Left colon (tissue), 2 donors: ENCODE measurements around the gene DZIP3. TPM values are rescaled to one million over a fixed set of nuclear protein-coding genes. Genes with fewer than 3 reads are reported as not detected.
A peak's percentile ranks its signal among the peaks of the same experiment; 100 is the strongest.

ENCODE experiments used
- ATAC-seq: fragments of 200-7000 bp; cut with Tn5 transposase; one replicate; pipeline ENCODE4 v1.9.1; 2020; ENCODE audit warnings: mild to moderate bottlenecking, moderate library complexity
- DNase-seq, 2 donors: peaks; one replicate each; pipeline ENCODE4 v3.0.0-alpha.2; 2020
- intact Hi-C, 2 donors: fragments of 100-400 bp; cut with DNase I in 1 of 2; cut with micrococcal nuclease in 1 of 2; formaldehyde crosslinking; loops; one replicate each; pipeline versions ENCODE4 v1.11.2 to v1.14.0; 2022; cut with DNase I, micrococcal nuclease
- long read RNA-seq: library from polyadenylated mRNA; unstranded; transcript quantifications from one replicate; pipeline ENCODE4 v2.0.0, GENCODE V29; 2021
- total RNA-seq, 2 donors: library from RNA; stranded (reverse); fragmentation: NEBNext Ultra II Directional; extraction: Animal tissue kit (Norgen Biotek cat#: 25700); gene quantifications; one replicate each; pipeline ENCODE4 v1.2.1, GENCODE V29; 2021
- donor health status: DM: no; HTN: no; CAD: no.
- donor health status: DM: yes; HTN: yes; CAD: no.

DZIP3 gene
- 1 to 10 TPM; 4.9 to 8.0 TPM for total RNA-seq
- long read RNA-seq, partial matches to known transcripts, result 2 of 5 reads
- long read RNA-seq, other reads (novel, unspliced or antisense), result 3 of 5 reads

DNA sequence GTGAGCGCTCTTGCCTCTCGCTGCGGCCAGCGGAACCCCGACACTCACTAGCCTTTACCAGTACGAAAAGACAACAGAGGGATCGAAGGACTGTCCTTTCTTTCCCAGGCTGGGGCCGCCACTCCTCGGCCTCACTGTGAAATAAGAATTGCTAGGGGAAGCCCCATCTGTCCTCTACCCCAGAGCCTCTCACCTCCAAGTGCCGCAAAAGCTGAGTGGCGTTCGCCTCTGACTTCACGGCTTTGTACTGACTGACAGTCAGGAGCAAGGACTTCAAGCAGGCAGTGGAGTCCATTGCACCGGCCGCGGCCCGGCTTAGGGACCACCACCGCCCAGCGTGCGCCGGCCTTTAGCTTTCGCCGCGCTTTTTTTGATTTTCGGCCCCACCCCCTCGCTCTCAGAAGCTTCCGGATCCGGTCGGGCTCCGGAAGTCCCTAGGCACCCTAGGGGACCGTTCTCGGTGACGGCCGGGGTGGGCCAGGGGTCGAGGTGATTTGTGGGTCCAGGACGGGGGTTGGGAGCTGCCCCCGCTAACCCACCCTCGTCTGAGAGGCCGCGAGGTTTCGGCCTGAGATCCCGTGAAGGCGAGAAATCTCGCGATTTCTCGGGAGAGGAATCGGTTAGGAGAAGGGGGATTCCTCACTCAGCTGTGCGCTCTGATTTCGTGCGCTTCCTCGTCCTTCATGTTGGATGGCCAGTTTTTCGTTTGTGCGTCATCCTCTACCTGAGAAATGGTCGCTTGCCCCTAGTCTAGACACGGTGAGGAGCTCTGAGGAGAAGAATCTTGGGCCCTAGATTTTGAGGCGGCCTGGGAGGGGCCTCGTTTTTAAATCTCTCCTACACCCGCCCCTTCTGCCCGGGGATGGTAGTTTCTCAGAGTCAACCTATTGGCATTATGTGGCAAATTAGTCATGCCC is at the start of gene DZIP3, which contains the start of gene CIP2A:
Gene DZIP3, plus strand, starts transcription at position 642 of the 917 bp plus-strand sequence. CDS start 15,685 bp downstream, outside the sequence.
Gene CIP2A, minus strand, starts transcription at position 358 of the 917 bp plus-strand sequence. Its CDS starts 63 bp downstream, at position 295.
- DNase-seq (peak; percentile 83 to 88), ATAC-seq (peak; percentile 90)
- intact Hi-C loops, result no loop called here

DNA sequence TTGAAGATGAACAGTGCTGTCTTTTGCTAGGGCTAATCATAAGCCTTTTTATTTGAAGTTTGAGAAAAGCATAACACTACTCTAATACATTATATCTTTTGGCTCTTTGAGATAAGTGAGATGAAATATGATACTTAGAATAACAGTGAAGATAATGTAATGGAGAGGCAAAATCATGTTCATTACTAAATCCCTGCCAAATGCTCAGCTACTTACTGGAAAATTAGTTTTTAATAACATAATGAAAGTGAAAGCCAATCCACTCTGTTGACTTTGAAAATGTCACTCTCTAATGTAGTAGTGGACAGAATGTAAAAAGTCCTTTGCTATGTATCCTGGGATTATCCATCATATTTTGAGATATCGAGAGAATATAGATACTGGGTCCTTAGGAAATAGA is 43.3 kb upstream of the DZIP3 start:
- DNase-seq (no peak), ATAC-seq (no peak)
- intact Hi-C loops, result no loop called here

DNA sequence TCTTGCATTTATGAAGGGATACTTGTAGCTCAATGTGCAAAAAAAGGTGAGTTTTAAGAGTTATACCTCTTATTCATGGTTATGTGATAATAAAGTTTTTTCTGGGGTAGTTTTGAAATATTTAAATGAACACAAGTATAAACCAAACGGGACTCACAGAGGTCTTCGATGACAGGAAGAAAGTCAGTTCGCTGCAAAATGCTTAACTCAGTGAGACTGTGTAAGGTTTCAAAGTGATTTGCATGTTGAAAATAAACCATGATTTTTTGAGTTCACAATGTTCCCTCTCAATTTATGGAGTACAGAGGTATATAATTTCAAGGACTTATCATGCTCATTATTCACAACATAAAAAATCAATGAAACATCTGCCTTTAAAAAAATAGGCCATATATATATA is 42.8 kb upstream of the DZIP3 start:
- intact Hi-C loops, result no loop called here
- ATAC-seq, result no peak
- no peak for DNase-seq

- no peak for ATAC-seq
- intact Hi-C loops, result no loop called here
- no peak for DNase-seq
These were observed 41.2 kb upstream of the DZIP3 start for GRCh38 chr3:108548304-108548703.

GRCh38 chr3:108548886-108549285 is 40.6 kb upstream of the DZIP3 start:
- intact Hi-C loops, result no loop called here
- no peak for ATAC-seq
- DNase-seq, result no peak

GRCh38 chr3:108552267-108553159 is 37.0 kb upstream of the DZIP3 start:
- DNase-seq (no peak), ATAC-seq (peak; percentile 30)
- intact Hi-C loops, result loop anchor here in 1 of 2 donors (2.0 kb wide), 1 partner anchor 62 kb away; no protein-coding TSS in a partner anchor

DNA sequence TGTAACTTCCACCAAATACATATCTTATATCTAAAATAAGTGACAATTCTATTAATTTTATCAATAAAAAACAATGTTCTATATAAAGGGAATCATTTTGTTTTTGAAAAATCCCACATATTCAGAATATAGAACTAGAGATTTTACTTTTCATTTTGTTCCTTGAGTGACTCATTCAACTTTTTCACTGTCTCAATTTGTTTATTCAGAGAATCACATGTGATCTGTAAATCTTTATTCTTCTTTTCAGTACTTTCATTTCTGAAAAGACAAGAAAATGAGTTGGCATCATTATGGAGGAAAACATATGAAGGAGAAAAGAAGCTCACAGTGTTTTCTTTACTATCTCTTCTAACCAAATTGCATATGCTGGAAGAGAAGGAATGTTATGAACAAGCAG is 35.3 kb upstream of the DZIP3 start:
- intact Hi-C loops, result no loop called here
- DNase-seq (no peak), ATAC-seq (peak; percentile 40)

DNA sequence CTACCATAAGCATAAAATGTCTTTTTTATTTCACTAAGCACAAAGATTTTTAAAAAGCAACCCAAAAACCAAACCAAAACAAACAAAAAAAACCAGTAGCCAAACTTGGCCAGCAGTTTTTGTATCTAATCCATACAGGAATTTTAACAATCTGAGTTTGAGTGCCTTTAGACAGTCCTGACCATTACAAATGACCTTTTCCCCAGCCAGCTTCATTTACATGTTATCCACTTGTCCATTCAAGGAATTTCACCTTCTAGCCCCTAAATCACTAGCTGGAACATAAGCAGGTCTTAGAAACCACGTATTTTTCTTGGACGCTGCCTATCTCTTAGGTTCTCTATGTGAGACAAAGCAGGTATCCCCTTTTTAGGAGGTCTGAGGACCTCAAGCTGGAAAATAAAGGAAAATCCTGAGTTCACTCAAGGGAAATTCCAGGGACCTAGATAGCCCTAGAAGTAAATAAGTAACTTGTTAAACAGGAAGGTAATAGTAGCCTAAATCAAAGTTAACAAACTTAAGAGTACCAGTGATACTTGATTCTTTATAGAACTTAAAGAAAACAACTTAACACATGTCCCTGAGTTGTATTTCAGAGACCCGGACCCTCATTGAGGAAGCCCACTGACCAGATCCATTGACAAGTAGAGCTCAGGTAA is 34.5 kb upstream of the DZIP3 start:
- DNase-seq (no peak), ATAC-seq (peak; percentile 75)
- intact Hi-C loops, result no loop called here

DNA sequence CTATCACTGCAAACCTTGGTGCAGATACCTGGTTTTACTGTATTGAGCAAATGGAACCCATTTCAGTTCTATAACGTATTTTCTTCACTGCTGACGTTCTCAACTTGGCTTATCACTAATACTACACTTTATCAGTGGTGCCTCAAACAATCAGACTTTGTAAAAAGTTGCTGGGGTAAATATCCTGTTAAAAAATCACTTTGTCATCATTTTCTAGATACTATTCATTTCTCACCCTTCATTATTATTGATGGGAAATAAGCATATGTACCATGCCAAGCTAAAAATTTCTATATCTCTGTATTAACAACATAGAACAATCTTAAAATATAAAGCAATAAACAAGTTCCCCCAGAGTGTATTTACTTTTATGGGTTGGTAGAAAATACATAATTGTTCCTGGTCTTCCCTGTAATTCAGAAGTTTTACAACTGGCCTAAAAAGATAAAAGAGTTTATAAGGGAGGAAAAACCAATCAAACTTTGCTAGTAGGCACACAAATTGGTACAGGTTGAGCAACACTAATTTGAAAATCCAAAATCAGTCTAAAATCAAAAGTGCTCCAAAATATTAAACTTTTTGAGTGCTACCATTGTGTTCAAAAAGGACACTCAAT is 33.4 kb upstream of the DZIP3 start:
- no peak for DNase-seq
- intact Hi-C loops, result no loop called here
- ATAC-seq, result peak; percentile 60

DNA sequence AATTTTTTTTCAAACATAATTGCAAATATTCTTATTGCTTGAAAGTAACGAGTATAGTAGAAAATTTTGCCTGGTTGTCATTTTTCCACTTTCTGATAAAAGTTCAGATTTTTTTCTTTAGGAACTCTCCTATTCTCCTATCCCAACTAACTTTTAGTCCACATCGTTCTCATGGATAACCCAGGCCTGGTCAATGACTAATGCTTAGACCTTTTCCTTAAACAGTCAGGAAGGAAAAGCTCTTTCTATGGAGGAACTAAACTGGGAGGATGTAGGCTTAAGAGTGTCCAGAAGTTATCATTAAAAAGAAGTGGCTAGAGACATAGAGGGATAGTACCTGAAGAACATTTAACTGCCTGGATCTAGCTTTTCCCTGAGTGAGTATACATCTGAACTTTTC is 27.0 kb upstream of the DZIP3 start:
- no peak for DNase-seq
- intact Hi-C loops, result no loop called here
- ATAC-seq, result no peak

- intact Hi-C loops, result no loop called here
- ATAC-seq (peak; percentile 26), DNase-seq (no peak)
These were observed 25.0 kb upstream of the DZIP3 start for GRCh38 chr3:108564564-108564963.

DNA sequence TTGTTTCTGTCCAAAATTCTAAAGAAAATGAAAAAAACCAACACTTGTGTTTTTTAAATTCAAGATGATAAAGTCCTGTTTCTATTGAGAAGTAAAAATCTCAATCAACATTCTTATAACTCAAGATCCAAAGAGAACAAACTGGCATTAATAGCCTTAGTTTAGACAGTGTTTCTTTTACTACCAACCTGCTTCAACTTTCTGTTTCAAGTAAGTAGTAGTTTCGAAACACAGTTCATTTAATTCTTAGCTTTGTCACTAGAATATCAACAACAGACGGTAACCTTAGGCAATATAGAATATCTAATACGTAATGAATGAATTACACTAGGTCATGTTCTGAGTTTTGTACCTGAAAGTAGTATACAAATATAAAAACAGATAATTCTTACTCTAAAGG is 24.0 kb upstream of the DZIP3 start:
- intact Hi-C loops, result no loop called here
- no peak for ATAC-seq
- DNase-seq, result no peak

DNA sequence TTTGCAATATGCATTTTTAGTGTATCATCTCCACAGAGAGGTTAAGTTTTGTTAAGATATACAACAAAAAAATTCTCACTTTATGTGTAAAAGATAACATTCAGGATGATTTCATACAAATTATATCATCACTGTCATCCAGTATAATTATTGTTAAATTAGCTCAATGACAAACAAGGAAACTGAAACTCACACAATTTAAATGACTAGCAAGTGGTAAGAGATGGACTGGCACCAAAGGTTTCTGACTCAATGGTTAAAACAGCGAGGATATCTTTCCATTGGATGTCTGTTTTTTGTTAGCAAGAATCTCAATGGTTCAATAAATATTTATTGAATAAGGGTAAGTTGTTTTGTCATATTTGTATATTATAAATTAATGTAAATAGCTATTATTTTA is 22.9 kb upstream of the DZIP3 start:
- intact Hi-C loops, result no loop called here
- DNase-seq, result no peak
- no peak for ATAC-seq

- no peak for ATAC-seq
- intact Hi-C loops, result no loop called here
- DNase-seq, result no peak
These were observed 20.2 kb upstream of the DZIP3 start for GRCh38 chr3:108569336-108569735.

- intact Hi-C loops, result no loop called here
- ATAC-seq (no peak), DNase-seq (no peak)
These were observed 11.5 kb upstream of the DZIP3 start for GRCh38 chr3:108578064-108578463.

- DNase-seq (no peak), ATAC-seq (no peak)
- intact Hi-C loops, result no loop called here
These were observed 921 bp upstream of the DZIP3 start for GRCh38 chr3:108588601-108589000.

GRCh38 chr3:108589998-108590323 is 439 bp downstream of the DZIP3 start:
- ATAC-seq (no peak), DNase-seq (no peak)
- intact Hi-C loops, result no loop called here

GRCh38 chr3:108590460-108590859 is 938 bp downstream of the DZIP3 start:
- no peak for ATAC-seq
- intact Hi-C loops, result no loop called here
- DNase-seq, result no peak

DNA sequence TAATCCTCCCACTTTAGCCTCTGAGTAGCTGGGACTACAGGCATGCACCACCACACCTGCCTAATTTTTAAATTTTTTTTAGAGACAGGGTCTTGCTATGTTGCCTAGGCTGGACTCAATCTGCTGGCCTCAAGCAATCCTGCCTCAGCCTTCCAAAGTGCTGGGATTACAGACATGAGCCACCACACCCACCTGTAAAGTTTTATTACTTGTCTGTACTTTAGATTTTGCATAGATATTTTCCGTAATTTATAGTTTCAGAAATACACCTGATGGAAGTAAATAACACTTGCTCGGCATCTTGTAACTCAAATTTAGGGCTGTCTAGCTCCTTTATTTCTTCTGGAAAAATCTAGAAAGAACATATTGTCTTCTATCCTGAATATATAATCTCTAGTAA is 5.8 kb downstream of the DZIP3 start:
- ATAC-seq (peak; percentile 85), DNase-seq (no peak)
- intact Hi-C loops, result no loop called here
